Measurements from ENCODE around the gene POLG. TPM values are rescaled to one million over a fixed set of nuclear protein-coding genes. Genes with fewer than 3 reads are reported as not detected.

Gene POLG
- polyA plus RNA-seq, 1 donor from 2014 or later, result 47.9 TPM

DNA sequence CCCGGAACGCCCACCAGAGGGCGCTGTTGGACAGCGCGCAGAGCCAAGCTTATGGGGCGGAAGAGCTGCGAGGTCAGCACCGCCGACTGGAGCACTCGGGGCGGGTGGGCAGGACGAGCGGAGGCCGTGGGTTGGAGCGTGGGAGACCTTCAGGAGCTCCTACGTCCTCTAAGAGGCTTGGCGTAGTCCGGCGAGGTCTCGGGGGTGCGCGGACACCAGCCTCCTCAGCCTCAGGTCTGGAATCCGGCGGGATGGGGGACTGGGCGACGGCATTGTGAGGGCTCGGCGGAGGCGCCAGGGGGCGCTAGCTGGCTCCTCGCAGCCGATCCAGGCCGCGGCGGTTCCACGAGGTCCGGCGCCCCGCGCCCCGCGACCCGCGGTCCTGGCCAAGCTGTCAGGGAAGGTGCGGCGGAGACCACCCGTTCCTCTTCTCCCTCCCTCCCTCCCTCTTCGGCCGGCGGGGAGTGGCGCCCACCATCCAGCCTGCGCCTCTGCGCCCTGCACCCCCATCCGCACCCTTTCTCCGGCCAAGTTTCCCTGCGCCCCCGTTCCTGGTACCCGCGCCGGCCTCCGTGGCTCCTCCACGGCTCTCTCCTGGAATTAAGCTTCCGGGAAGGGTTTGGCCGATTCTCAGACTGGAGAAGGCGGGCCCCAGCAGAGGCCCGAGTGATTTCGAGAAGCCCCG, 24.3 kb upstream of the POLG start:
- Histone ChIP-seq H3K4me3 (ENCODE audit: low read length) (peak overlapping the region; percentile 72), H3K27me3 (ENCODE audit: insufficient read depth, low read depth, low read length) (peaks cover 39% of the 10 kb centered on the region), H3K9ac (ENCODE audit: low read length) (peak overlapping the region; percentile 80), H3K79me2 (replicated peaks; ENCODE audit: insufficient read depth, low read length) (peaks cover 10% of the 10 kb centered on the region), H3K27ac (ENCODE audit: low read length) (no peak overlapping the region), H3K4me2 (ENCODE audit: low read length) (peak overlapping the region; percentile 59), H3K9me2 (ENCODE audit: insufficient read depth, low read length) (no peaks in the 10 kb centered on the region), H3F3A (ENCODE audit: insufficient read depth, low read length, poor library complexity, severe bottlenecking) (peaks cover 6% of the 10 kb centered on the region), H4K20me1 (ENCODE audit: insufficient read depth) (no peaks in the 10 kb centered on the region), H3K9me3 (ENCODE audit: low read length) (no peaks in the 10 kb centered on the region), H2AFZ (ENCODE audit: low read depth, low read length) (peak overlapping the region; percentile 41), H3K36me3 (ENCODE audit: insufficient read depth, low read length) (no peaks in the 10 kb centered on the region)
- TF ChIP-seq, protein P1, sequence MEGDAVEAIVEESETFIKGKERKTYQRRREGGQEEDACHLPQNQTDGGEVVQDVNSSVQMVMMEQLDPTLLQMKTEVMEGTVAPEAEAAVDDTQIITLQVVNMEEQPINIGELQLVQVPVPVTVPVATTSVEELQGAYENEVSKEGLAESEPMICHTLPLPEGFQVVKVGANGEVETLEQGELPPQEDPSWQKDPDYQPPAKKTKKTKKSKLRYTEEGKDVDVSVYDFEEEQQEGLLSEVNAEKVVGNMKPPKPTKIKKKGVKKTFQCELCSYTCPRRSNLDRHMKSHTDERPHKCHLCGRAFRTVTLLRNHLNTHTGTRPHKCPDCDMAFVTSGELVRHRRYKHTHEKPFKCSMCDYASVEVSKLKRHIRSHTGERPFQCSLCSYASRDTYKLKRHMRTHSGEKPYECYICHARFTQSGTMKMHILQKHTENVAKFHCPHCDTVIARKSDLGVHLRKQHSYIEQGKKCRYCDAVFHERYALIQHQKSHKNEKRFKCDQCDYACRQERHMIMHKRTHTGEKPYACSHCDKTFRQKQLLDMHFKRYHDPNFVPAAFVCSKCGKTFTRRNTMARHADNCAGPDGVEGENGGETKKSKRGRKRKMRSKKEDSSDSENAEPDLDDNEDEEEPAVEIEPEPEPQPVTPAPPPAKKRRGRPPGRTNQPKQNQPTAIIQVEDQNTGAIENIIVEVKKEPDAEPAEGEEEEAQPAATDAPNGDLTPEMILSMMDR (IDR thresholded peaks at IDR 0.05; ENCODE audit: poor library complexity, severe bottlenecking), result peak; percentile 100
- no peak for TF ChIP-seq TAF1 (IDR thresholded peaks at IDR 0.05; ENCODE audit: low read depth)
- TF ChIP-seq, protein P2, sequence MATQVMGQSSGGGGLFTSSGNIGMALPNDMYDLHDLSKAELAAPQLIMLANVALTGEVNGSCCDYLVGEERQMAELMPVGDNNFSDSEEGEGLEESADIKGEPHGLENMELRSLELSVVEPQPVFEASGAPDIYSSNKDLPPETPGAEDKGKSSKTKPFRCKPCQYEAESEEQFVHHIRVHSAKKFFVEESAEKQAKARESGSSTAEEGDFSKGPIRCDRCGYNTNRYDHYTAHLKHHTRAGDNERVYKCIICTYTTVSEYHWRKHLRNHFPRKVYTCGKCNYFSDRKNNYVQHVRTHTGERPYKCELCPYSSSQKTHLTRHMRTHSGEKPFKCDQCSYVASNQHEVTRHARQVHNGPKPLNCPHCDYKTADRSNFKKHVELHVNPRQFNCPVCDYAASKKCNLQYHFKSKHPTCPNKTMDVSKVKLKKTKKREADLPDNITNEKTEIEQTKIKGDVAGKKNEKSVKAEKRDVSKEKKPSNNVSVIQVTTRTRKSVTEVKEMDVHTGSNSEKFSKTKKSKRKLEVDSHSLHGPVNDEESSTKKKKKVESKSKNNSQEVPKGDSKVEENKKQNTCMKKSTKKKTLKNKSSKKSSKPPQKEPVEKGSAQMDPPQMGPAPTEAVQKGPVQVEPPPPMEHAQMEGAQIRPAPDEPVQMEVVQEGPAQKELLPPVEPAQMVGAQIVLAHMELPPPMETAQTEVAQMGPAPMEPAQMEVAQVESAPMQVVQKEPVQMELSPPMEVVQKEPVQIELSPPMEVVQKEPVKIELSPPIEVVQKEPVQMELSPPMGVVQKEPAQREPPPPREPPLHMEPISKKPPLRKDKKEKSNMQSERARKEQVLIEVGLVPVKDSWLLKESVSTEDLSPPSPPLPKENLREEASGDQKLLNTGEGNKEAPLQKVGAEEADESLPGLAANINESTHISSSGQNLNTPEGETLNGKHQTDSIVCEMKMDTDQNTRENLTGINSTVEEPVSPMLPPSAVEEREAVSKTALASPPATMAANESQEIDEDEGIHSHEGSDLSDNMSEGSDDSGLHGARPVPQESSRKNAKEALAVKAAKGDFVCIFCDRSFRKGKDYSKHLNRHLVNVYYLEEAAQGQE (IDR thresholded peaks at IDR 0.05; ENCODE audit: borderline replicate concordance), result no peak
- no peak for TF ChIP-seq EP300 (conservative IDR thresholded peaks at IDR 0.05; ENCODE audit: poor library complexity, severe bottlenecking)
- peak; percentile 54 for TF ChIP-seq MXI1 (conservative IDR thresholded peaks at IDR 0.05; ENCODE audit: poor library complexity, severe bottlenecking)
- TF ChIP-seq EZH2 (IDR thresholded peaks at IDR 0.05; ENCODE audit: borderline replicate concordance, insufficient read depth, low read length, poor library complexity, severe bottlenecking), result no peak
- TF ChIP-seq POLR2AphosphoS5 (IDR thresholded peaks at IDR 0.05), result no peak
- peak; percentile 100 for TF ChIP-seq SMC3 (conservative IDR thresholded peaks at IDR 0.05; ENCODE audit: poor library complexity)
- TF ChIP-seq RAD21 (conservative IDR thresholded peaks at IDR 0.05), result peak; percentile 100

DNA sequence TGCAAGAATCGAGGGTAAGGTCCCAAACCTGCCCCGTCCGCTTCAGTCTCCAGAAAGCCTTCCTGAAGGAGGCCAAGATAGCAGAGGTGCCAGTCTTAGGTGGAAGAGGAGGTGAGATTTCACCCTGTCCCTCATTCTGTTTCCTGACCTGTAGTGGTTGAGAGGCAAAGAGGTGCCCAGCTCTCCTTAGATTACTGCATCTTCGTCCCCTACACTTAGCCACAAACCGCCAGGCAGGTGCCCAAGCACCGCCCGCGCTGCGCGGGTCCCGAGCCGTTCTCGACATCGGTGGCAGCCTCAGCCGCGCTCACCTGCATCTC, 23.8 kb upstream of the POLG start:
- H3K27me3 ChIP-seq (ENCODE audit: insufficient read depth, low read depth, low read length), result peaks cover 34% of the 10 kb centered on the region
- no peaks in the 10 kb centered on the region for H3K36me3 ChIP-seq (ENCODE audit: insufficient read depth, low read length)
- H3K9me2 ChIP-seq (ENCODE audit: insufficient read depth, low read length), result no peaks in the 10 kb centered on the region
- H3K79me2 ChIP-seq (replicated peaks; ENCODE audit: insufficient read depth, low read length), result peaks cover 5% of the 10 kb centered on the region
- no peak overlapping the region for H3K27ac ChIP-seq (ENCODE audit: low read length)
- H3K9ac ChIP-seq (ENCODE audit: low read length), result peak overlapping the region; percentile 80
- TF ChIP-seq RAD21 (conservative IDR thresholded peaks at IDR 0.05) (no peak), SMC3 (conservative IDR thresholded peaks at IDR 0.05; ENCODE audit: poor library complexity) (no peak), TAF1 (IDR thresholded peaks at IDR 0.05; ENCODE audit: low read depth) (no peak), EZH2 (IDR thresholded peaks at IDR 0.05; ENCODE audit: borderline replicate concordance, insufficient read depth, low read length, poor library complexity, severe bottlenecking) (no peak), POLR2AphosphoS5 (IDR thresholded peaks at IDR 0.05) (no peak), EP300 (conservative IDR thresholded peaks at IDR 0.05; ENCODE audit: poor library complexity, severe bottlenecking) (no peak), MXI1 (conservative IDR thresholded peaks at IDR 0.05; ENCODE audit: poor library complexity, severe bottlenecking) (no peak)
- TF ChIP-seq, protein P1 (IDR thresholded peaks at IDR 0.05; ENCODE audit: poor library complexity, severe bottlenecking), result no peak
- TF ChIP-seq, protein P2 (IDR thresholded peaks at IDR 0.05; ENCODE audit: borderline replicate concordance), result no peak
- H3K4me2 ChIP-seq (ENCODE audit: low read length), result no peak overlapping the region
- no peaks in the 10 kb centered on the region for H4K20me1 ChIP-seq (ENCODE audit: insufficient read depth)
- no peaks in the 10 kb centered on the region for H3K9me3 ChIP-seq (ENCODE audit: low read length)
- peaks cover 6% of the 10 kb centered on the region for H3F3A ChIP-seq (ENCODE audit: insufficient read depth, low read length, poor library complexity, severe bottlenecking)
- H2AFZ ChIP-seq (ENCODE audit: low read depth, low read length), result no peak overlapping the region
- H3K4me3 ChIP-seq (ENCODE audit: low read length), result peak overlapping the region; percentile 72

Measured in neural cell (in vitro differentiated cells).